Endothelial cell of umbilical vein (primary cell): ENCODE measurements around the gene TAS1R1. TPM values are rescaled to one million over a fixed set of nuclear protein-coding genes. Genes with fewer than 3 reads are reported as not detected.

ENCODE experiments used
- BruUV-seq: library from RNA; stranded (reverse); fragments of 400-500 nt; replicated peaks from 2 replicates; lab custom pipeline; 2021; lab: Mats Ljungman, UMichigan
- CTCF ChIA-PET: fragments of 300-600, 350-600 bp; sonication (Branson Sonifier 250); formaldehyde crosslinking; loops from one replicate; lab custom pipeline; 2021; ENCODE audit warnings: antibody characterized with exemption, inconsistent platforms; lab: Charles Lee
- POLR2A ChIA-PET: fragments of 300-600, 350-600 bp; sonication (Branson Sonifier 250); formaldehyde crosslinking; loops from one replicate; lab custom pipeline; 2021; ENCODE audit warnings: antibody characterized with exemption, inconsistent platforms; lab: Charles Lee
- DNase-seq: peaks from one replicate; pipeline ENCODE4 v3.0.0-alpha.2; 2011; ENCODE audit warnings: low read depth, low spot score
- FAIRE-seq: peaks from 2 replicates; lab custom pipeline; 2011; peaks lifted over from hg19 to GRCh38; lab: Jason Lieb, UNC
- H2AFZ ChIP-seq: 2 replicates; pipeline ENCODE4 v1.6.0; 2012; ENCODE audit warnings: low read depth, low read length, control low read depth, inconsistent platforms
- H3K27ac ChIP-seq: 2 replicates; pipeline ENCODE4 v1.5.1; 2011; ENCODE audit warnings: low read depth, mild to moderate bottlenecking, control low read depth, low read length, moderate library complexity; ENCODE audit not compliant: insufficient read depth
- H3K27me3 ChIP-seq, 2 experiments: 2 replicates each; pipeline versions ENCODE4 v1.6.0 to v1.6.1; 2011; ENCODE audit warnings: low read length in 2 of 2, mixed read lengths in 1 of 2; ENCODE audit not compliant: control insufficient read depth in 2 of 2, insufficient read depth in 2 of 2
- H3K36me3 ChIP-seq, 2 experiments: 2 replicates in 1 of 2; 3 replicates in 1 of 2; pipeline ENCODE4 v1.5.1; 2011; ENCODE audit warnings: low read length in 2 of 2, mild to moderate bottlenecking in 1 of 2, moderate library complexity in 1 of 2; ENCODE audit not compliant: control insufficient read depth in 2 of 2, insufficient read depth in 2 of 2; ENCODE audit errors: extremely low read depth in 1 of 2
- H3K4me1 ChIP-seq: 3 replicates; pipeline ENCODE4 v1.5.1; 2011; ENCODE audit warnings: mild to moderate bottlenecking, low read length; ENCODE audit not compliant: control insufficient read depth, insufficient read depth; ENCODE audit errors: extremely low read depth
- H3K4me2 ChIP-seq: 2 replicates; pipeline ENCODE4 v1.6.1; 2011; ENCODE audit warnings: low read length, control low read depth, mixed read lengths; ENCODE audit not compliant: insufficient read depth
- H3K4me3 ChIP-seq, 3 experiments: fragments of 200-600 bp in 1 of 3; sonication (generic), shearing (Covaris generic) in 1 of 3; replicated peaks in 1 of 3; 2 replicates each; pipeline ENCODE4 v1.5.1; 2011 to 2016; ENCODE audit warnings: control low read depth in 3 of 3, low read length in 3 of 3, mild to moderate bottlenecking in 2 of 3, inconsistent platforms in 1 of 3, low read depth in 1 of 3, moderate library complexity in 1 of 3; ENCODE audit not compliant: insufficient read depth in 1 of 3
- H3K79me2 ChIP-seq: 2 replicates; pipeline ENCODE4 v1.6.0; 2012; ENCODE audit warnings: low read length, inconsistent platforms; ENCODE audit not compliant: control insufficient read depth, insufficient read depth
- H3K9ac ChIP-seq: replicated peaks from 2 replicates; pipeline ENCODE3; 2011; ENCODE audit warnings: low read length, control low read depth; ENCODE audit not compliant: insufficient read depth; ENCODE audit errors: extremely low read depth
- H3K9me1 ChIP-seq: replicated peaks from 3 replicates; pipeline ENCODE4 v1.6.0; 2011; ENCODE audit warnings: mild to moderate bottlenecking, low read length; ENCODE audit not compliant: control insufficient read depth, insufficient read depth; ENCODE audit errors: extremely low read depth
- H3K9me3 ChIP-seq: replicated peaks from 2 replicates; pipeline ENCODE4 v1.5.1; 2012; ENCODE audit warnings: low read length, inconsistent platforms; ENCODE audit not compliant: control insufficient read depth, insufficient read depth
- H4K20me1 ChIP-seq: replicated peaks from 2 replicates; pipeline ENCODE3; 2011; ENCODE audit warnings: mild to moderate bottlenecking, low read length; ENCODE audit not compliant: control insufficient read depth, insufficient read depth; ENCODE audit errors: extremely low read depth
- EZH2 ChIP-seq: IDR thresholded peaks from 2 replicates; pipeline ENCODE4 v1.6.1; 2012; ENCODE audit warnings: borderline replicate concordance, low read depth, mild to moderate bottlenecking, moderate library complexity, low read length, inconsistent platforms; ENCODE audit not compliant: severe bottlenecking
- FOS ChIP-seq: IDR thresholded peaks from 2 replicates; pipeline ENCODE4 v1.6.1; 2011; ENCODE audit warnings: mild to moderate bottlenecking, low read length, moderate library complexity, borderline replicate concordance; ENCODE audit not compliant: insufficient read depth
- GATA2 ChIP-seq: IDR thresholded peaks from 2 replicates; pipeline ENCODE4 v1.7.0; 2011; ENCODE audit warnings: low read depth, mild to moderate bottlenecking, moderate library complexity, mixed read lengths, low read length; ENCODE audit not compliant: insufficient read length, insufficient read depth
- JUN ChIP-seq: IDR thresholded peaks from 2 replicates; pipeline ENCODE4 v1.6.1; 2011; ENCODE audit warnings: borderline replicate concordance, low read depth; ENCODE audit not compliant: insufficient read length, insufficient read depth
- MYC ChIP-seq: IDR thresholded peaks from one replicate; pipeline ENCODE4 v1.6.1; 2011; ENCODE audit warnings: mild to moderate bottlenecking, low read depth, low read length
- POLR2A ChIP-seq: IDR thresholded peaks from 2 replicates; pipeline ENCODE4 v1.6.1; 2012; ENCODE audit warnings: low read depth, mild to moderate bottlenecking, control low read depth, low read length
- POLR2AphosphoS5 ChIP-seq: IDR thresholded peaks from 2 replicates; pipeline ENCODE4 v1.6.1; 2012; ENCODE audit warnings: low read depth, mild to moderate bottlenecking, control low read depth, low read length, moderate library complexity; ENCODE audit not compliant: insufficient read depth
- dilution Hi-C: fragments of 300-500 bp; cut with MboI; formaldehyde crosslinking; loops from one replicate; pipeline ENCODE4 v1.15.0; 2019; ENCODE audit warnings: low sequenced_read_pairs; ENCODE audit not compliant: extremely low pct_ligation_motif_present
- intact Hi-C: fragments of 100-400 bp; cut with micrococcal nuclease; formaldehyde crosslinking; loops from one replicate; pipeline ENCODE4 v1.10.0; 2022
- polyA plus RNA-seq, 4 experiments: library from polyadenylated mRNA; depleted of rRNA in 3 of 4; stranded (reverse) in 3 of 4; unstranded in 1 of 4; fragments of >200 nt; gene quantifications; 2 replicates each; pipeline versions ENCODE4 v1.2.1 to v1.2.3, GENCODE V29; 2011 to 2012; ENCODE audit warnings: missing spikeins in 1 of 4
- total RNA-seq: library from RNA; stranded (reverse); gene quantifications from 2 replicates; pipeline ENCODE4 v1.2.3, GENCODE V29; 2021
- TF ChIP-seq, protein P1 (sequence below): IDR thresholded peaks from 2 replicates; pipeline ENCODE4 v1.6.1; 2011; ENCODE audit not compliant: insufficient read depth, insufficient read length
- TF ChIP-seq, protein P2 (sequence below), 2 donors: IDR thresholded peaks; 1 replicate in 1 of 2; 2 replicates in 1 of 2; pipeline ENCODE4 v1.5.1; 2011; ENCODE audit warnings: low read length in 2 of 2, mild to moderate bottlenecking in 2 of 2, moderate library complexity in 2 of 2, control low read depth in 1 of 2, inconsistent platforms in 1 of 2, low read depth in 1 of 2; ENCODE audit not compliant: insufficient read depth in 1 of 2; ENCODE audit errors: extremely low read depth in 1 of 2

The TAS1R1 gene
- total and polyA plus RNA-seq, 2 donors (not counting 3 experiments of a cell fraction or from before 2014, with no cell fraction given): not detected

DNA sequence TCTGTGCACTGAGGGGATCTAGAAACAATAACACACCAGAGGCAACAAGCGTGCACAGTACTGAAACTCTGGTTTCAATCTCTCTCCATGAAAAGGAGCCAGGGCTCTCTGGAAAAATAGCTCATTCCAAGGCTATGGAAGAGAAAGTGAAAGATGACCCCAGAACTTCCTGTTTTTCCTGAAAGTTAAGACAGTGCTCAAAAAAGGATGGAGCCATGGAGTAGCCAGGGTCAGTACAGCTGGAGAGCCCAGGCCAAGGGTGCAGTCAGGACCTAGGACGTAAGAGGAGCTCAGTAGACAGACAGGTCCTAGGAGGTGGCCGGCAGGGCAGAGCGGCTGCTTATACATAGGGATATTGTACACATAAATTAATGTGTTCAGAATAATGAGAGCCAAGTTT, 19.9 kb upstream of the TAS1R1 start:
- H3K36me3 ChIP-seq: peaks cover 9 to 18% of the 10 kb centered on the region in 2 experiments

More for the DNA sequence above, 19.9 kb upstream of the TAS1R1 start:
- H3K79me2 ChIP-seq: peaks cover 5% of the 10 kb centered on the region
- no TSS peak for BruUV-seq
- no peak overlapping the region for H2AFZ ChIP-seq
- no peak overlapping the region for H3K4me3 ChIP-seq
- intact Hi-C loops: no loop called here
- no peak overlapping the region for H3K9ac ChIP-seq
- no peaks in the 10 kb centered on the region for H3K27me3 ChIP-seq
- ChIA-PET POLR2A (no interaction called here), CTCF (interaction anchor here (1.0 to 6.3 kb wide), 2 partner anchors 12 to 112 kb away, joined by 3 to 37 read pairs; no protein-coding TSS in a partner anchor)
- dilution Hi-C loops: no loop called here
- H3K27ac ChIP-seq: no peak overlapping the region
- no peaks in the 10 kb centered on the region for H3K9me3 ChIP-seq
- no peak overlapping the region for H3K4me2 ChIP-seq
- FAIRE-seq (no peak), DNase-seq (no peak)
- no peaks in the 10 kb centered on the region for H4K20me1 ChIP-seq
- H3K4me1 ChIP-seq: no peaks in the 10 kb centered on the region
- TF ChIP-seq GATA2: no peak
- no peak for TF ChIP-seq FOS
- no peak for TF ChIP-seq JUN
- TF ChIP-seq, protein P1, sequence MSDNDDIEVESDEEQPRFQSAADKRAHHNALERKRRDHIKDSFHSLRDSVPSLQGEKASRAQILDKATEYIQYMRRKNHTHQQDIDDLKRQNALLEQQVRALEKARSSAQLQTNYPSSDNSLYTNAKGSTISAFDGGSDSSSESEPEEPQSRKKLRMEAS: no peak
- no peak for TF ChIP-seq POLR2A
- no peak for TF ChIP-seq POLR2AphosphoS5
- TF ChIP-seq, protein P2, sequence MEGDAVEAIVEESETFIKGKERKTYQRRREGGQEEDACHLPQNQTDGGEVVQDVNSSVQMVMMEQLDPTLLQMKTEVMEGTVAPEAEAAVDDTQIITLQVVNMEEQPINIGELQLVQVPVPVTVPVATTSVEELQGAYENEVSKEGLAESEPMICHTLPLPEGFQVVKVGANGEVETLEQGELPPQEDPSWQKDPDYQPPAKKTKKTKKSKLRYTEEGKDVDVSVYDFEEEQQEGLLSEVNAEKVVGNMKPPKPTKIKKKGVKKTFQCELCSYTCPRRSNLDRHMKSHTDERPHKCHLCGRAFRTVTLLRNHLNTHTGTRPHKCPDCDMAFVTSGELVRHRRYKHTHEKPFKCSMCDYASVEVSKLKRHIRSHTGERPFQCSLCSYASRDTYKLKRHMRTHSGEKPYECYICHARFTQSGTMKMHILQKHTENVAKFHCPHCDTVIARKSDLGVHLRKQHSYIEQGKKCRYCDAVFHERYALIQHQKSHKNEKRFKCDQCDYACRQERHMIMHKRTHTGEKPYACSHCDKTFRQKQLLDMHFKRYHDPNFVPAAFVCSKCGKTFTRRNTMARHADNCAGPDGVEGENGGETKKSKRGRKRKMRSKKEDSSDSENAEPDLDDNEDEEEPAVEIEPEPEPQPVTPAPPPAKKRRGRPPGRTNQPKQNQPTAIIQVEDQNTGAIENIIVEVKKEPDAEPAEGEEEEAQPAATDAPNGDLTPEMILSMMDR (IDR thresholded peaks at IDR 0.05; ENCODE audit: extremely low read depth in 1 of 2, insufficient read depth in 1 of 2, low read depth in 1 of 2, low read length in 2 of 2): no peak
- TF ChIP-seq MYC: no peak
- TF ChIP-seq EZH2: no peak
- no peaks in the 10 kb centered on the region for H3K9me1 ChIP-seq
